IMR-90 (cell line): ENCODE measurements around the gene FOXO4.

Experiments used
- RAD21 ChIP-seq: IDR thresholded peaks from 2 replicates; pipeline ENCODE4 v1.6.1; 2012; ENCODE audit warnings: low read length, improper control_type of control experiment
- TF ChIP-seq, protein P1 (sequence below): conservative IDR thresholded peaks from 2 replicates; pipeline ENCODE4 v1.5.1; 2012; ENCODE audit warnings: mild to moderate bottlenecking, low read depth, low read length, improper control_type of control experiment

DNA sequence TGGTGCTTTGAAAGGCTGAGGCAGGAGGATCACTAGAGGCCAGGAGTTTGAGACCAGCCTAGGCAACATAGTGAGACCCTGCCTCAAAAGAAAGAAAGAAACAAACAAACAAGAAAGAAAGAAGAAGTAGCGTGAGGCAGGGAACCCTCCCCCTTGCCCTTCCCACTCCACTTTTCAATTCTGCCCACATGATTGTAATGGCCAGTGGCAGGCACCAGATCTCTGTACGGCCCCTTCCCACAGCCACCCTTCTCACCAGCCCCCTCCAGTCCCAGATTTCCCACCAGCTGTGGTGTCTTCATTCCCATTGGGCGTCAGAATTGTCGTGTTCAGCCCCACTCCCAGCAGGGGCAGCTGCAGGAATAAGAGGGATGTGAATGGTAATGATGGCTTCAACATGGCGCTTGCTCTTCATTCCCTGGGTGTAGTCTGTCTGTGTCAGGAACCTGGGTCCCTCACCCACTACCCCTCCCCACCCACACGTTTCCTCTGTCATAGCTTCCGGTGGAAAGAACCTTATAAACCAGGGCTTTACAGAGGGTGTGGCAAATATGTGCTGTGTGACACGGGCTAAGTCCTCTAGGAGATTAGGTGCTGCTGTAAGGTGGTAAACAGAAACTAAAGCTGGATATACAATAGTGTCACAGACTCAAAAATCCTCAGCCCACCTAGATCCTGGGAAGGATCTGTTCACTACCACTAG lies 15.6 kb downstream of the FOXO4 start, which contains the start of gene IL2RG:
- TF ChIP-seq, protein P1, sequence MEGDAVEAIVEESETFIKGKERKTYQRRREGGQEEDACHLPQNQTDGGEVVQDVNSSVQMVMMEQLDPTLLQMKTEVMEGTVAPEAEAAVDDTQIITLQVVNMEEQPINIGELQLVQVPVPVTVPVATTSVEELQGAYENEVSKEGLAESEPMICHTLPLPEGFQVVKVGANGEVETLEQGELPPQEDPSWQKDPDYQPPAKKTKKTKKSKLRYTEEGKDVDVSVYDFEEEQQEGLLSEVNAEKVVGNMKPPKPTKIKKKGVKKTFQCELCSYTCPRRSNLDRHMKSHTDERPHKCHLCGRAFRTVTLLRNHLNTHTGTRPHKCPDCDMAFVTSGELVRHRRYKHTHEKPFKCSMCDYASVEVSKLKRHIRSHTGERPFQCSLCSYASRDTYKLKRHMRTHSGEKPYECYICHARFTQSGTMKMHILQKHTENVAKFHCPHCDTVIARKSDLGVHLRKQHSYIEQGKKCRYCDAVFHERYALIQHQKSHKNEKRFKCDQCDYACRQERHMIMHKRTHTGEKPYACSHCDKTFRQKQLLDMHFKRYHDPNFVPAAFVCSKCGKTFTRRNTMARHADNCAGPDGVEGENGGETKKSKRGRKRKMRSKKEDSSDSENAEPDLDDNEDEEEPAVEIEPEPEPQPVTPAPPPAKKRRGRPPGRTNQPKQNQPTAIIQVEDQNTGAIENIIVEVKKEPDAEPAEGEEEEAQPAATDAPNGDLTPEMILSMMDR: no peak
- no peak for TF ChIP-seq RAD21
